HCT116 (cell line): ENCODE results near the gene SLC5A10. TPM values are rescaled to one million over a fixed set of nuclear protein-coding genes. Genes with fewer than 3 reads are reported as not detected.

Source experiments
- ATAC-seq: fragments of 200-7000 bp; cut with Tn5 transposase; 2 replicates; pipeline ENCODE4 v1.9.1; 2020; ENCODE audit warnings: mild to moderate bottlenecking, moderate library complexity
- BruUV-seq: library from RNA; stranded (reverse); fragments of 400-500 nt; replicated peaks from 2 replicates; lab custom pipeline; 2021; lab: Mats Ljungman, UMichigan
- CTCF ChIA-PET: fragments of 300-600 bp; sonication (Branson Sonifier 250); formaldehyde crosslinking; loops from one replicate; lab custom pipeline; 2021; ENCODE audit warnings: antibody characterized with exemption; lab: Charles Lee
- POLR2A ChIA-PET: fragments of 300-600, 350-600 bp; sonication (Branson Sonifier 250); formaldehyde crosslinking; loops from one replicate; lab custom pipeline; 2021; ENCODE audit warnings: antibody characterized with exemption; lab: Charles Lee
- RAD21 ChIA-PET, 2 experiments: fragments of 300-600 bp; sonication (Branson Sonifier 250); formaldehyde crosslinking; loops; one replicate each; lab custom pipeline; 2023; ENCODE audit warnings: low total read pairs in 2 of 2; ENCODE audit not compliant: uncharacterized antibody in 2 of 2, unreplicated experiment in 2 of 2, low non-redundant PET in 1 of 2; lab: Charles Lee
- DNase-seq: peaks from one replicate; pipeline ENCODE4 v3.0.0-alpha.2; 2010; ENCODE audit warnings: low read depth, low spot score
- H2AFZ ChIP-seq: fragments of 200-600 bp; shearing (Covaris generic), sonication (generic); 2 replicates; pipeline ENCODE4 v1.6.1; 2017; ENCODE audit warnings: low read depth, mixed run types, mixed read lengths, antibody characterized with exemption, low read length; ENCODE audit not compliant: poor library complexity, severe bottlenecking
- H3K27ac ChIP-seq: 2 replicates; pipeline ENCODE4 v1.5.1; 2012; ENCODE audit warnings: low read depth, low read length
- H3K27me3 ChIP-seq: fragments of 200-600 bp; sonication (generic); 2 replicates; pipeline ENCODE4 v1.6.1; 2016; ENCODE audit warnings: mixed run types, low read length, mixed read lengths; ENCODE audit not compliant: insufficient read depth
- H3K36me3 ChIP-seq, 2 experiments: fragments of 200-500 bp in 1 of 2; fragments of 200-600 bp in 1 of 2; sonication (Bioruptor generic) in 1 of 2; sonication (generic) in 1 of 2; 2 replicates each; pipeline versions ENCODE4 v1.5.1 to v1.6.1; 2014 to 2016; ENCODE audit warnings: low read length in 2 of 2, inconsistent platforms in 1 of 2, mixed read lengths in 1 of 2, mixed run types in 1 of 2; ENCODE audit not compliant: insufficient read depth in 2 of 2, control insufficient read depth in 1 of 2
- H3K4me1 ChIP-seq, 2 experiments: fragments of 200-600 bp in 1 of 2; sonication (generic) in 1 of 2; 2 replicates each; pipeline versions ENCODE4 v1.5.1 to v1.6.1; 2012 to 2017; ENCODE audit warnings: low read length in 2 of 2, inconsistent platforms in 1 of 2, mild to moderate bottlenecking in 1 of 2, mixed read lengths in 1 of 2, mixed run types in 1 of 2, moderate library complexity in 1 of 2; ENCODE audit not compliant: insufficient read depth in 2 of 2, control insufficient read depth in 1 of 2
- H3K4me2 ChIP-seq: fragments of 200-600 bp; sonication (generic); 2 replicates; pipeline ENCODE4 v1.6.1; 2017; ENCODE audit warnings: mixed run types, low read length, mixed read lengths
- H3K4me3 ChIP-seq, 2 experiments: fragments of 200-600 bp in 1 of 2; sonication (generic) in 1 of 2; replicated peaks in 1 of 2; 2 replicates each; pipeline ENCODE4 v1.5.1; 2011 to 2016; ENCODE audit warnings: low read length in 2 of 2, control low read depth in 1 of 2, low read depth in 1 of 2, mild to moderate bottlenecking in 1 of 2, mixed read lengths in 1 of 2, mixed run types in 1 of 2
- H3K79me2 ChIP-seq: fragments of 200-600 bp; sonication (generic); 2 replicates; pipeline ENCODE4 v1.6.1; 2017; ENCODE audit warnings: mild to moderate bottlenecking, mixed run types, low read length, moderate library complexity, mixed read lengths; ENCODE audit not compliant: insufficient read depth
- H3K9ac ChIP-seq: fragments of 200-600 bp; sonication (generic); 2 replicates; pipeline ENCODE4 v1.6.1; 2016; ENCODE audit warnings: low read length, mixed read lengths
- H3K9me2 ChIP-seq: fragments of 200-600 bp; sonication (generic), shearing (Covaris generic); 2 replicates; pipeline ENCODE4 v1.6.1; 2017; ENCODE audit warnings: mixed run types, mild to moderate bottlenecking, moderate library complexity; ENCODE audit not compliant: insufficient read depth
- H3K9me3 ChIP-seq, 2 experiments: fragments of 200-500 bp in 1 of 2; fragments of 200-600 bp in 1 of 2; sonication (Bioruptor generic) in 1 of 2; sonication (generic) in 1 of 2; 2 replicates each; pipeline ENCODE4 v1.6.1; 2014 to 2017; ENCODE audit warnings: low read length in 2 of 2, mixed read lengths in 2 of 2, inconsistent platforms in 1 of 2, low read depth in 1 of 2, mild to moderate bottlenecking in 1 of 2, mixed run types in 1 of 2, moderate library complexity in 1 of 2; ENCODE audit not compliant: control insufficient read depth in 1 of 2, insufficient read depth in 1 of 2
- H4K20me1 ChIP-seq: fragments of 200-600 bp; sonication (generic), shearing (Covaris generic); 2 replicates; pipeline ENCODE4 v1.6.1; 2017; ENCODE audit warnings: mixed run types, mild to moderate bottlenecking, moderate library complexity; ENCODE audit not compliant: insufficient read depth
- CBX3 ChIP-seq: IDR thresholded peaks from 2 replicates; pipeline ENCODE4 v1.6.1; 2012; ENCODE audit warnings: low read depth
- CEBPB ChIP-seq: IDR thresholded peaks from 2 replicates; pipeline ENCODE4 v1.6.1; 2012; ENCODE audit warnings: low read depth
- EGR1 ChIP-seq: IDR thresholded peaks from 2 replicates; pipeline ENCODE4 v1.6.1; 2012; ENCODE audit warnings: low read depth
- ELF1 ChIP-seq: IDR thresholded peaks from 2 replicates; pipeline ENCODE4 v1.6.1; 2012; ENCODE audit warnings: low read depth, borderline replicate concordance
- EZH2phosphoT487 ChIP-seq: fragments of 200-600 bp; IDR thresholded peaks from 2 replicates; pipeline ENCODE4 v1.6.1; 2018; ENCODE audit warnings: antibody characterized with exemption, borderline replicate concordance
- FOSL1 ChIP-seq: IDR thresholded peaks from 2 replicates; pipeline ENCODE4 v1.6.1; 2012; ENCODE audit warnings: low read depth
- JUND ChIP-seq: IDR thresholded peaks from 2 replicates; pipeline ENCODE4 v1.6.1; 2012
- POLR2A ChIP-seq: IDR thresholded peaks from 2 replicates; pipeline ENCODE4 v1.7.0; 2011; ENCODE audit warnings: borderline replicate concordance; ENCODE audit not compliant: insufficient read depth, insufficient read length; ENCODE audit errors: extremely low read depth
- POLR2AphosphoS5 ChIP-seq: IDR thresholded peaks from 2 replicates; pipeline ENCODE4 v1.6.1; 2011; ENCODE audit warnings: mild to moderate bottlenecking, low read depth, low read length, moderate library complexity
- RAD21 ChIP-seq: IDR thresholded peaks from 2 replicates; pipeline ENCODE4 v1.6.1; 2012; ENCODE audit warnings: low read depth, mild to moderate bottlenecking
- SIN3A ChIP-seq: IDR thresholded peaks from 2 replicates; pipeline ENCODE4 v1.6.1; 2012; ENCODE audit warnings: low read depth
- SP1 ChIP-seq: IDR thresholded peaks from 2 replicates; pipeline ENCODE4 v1.6.1; 2012; ENCODE audit warnings: low read depth
- SRF ChIP-seq: IDR thresholded peaks from 2 replicates; pipeline ENCODE4 v1.6.1; 2012; ENCODE audit warnings: low read depth
- TCF7L2 ChIP-seq: IDR thresholded peaks from 2 replicates; pipeline ENCODE4 v1.7.0; 2011; ENCODE audit warnings: borderline replicate concordance, inconsistent platforms; ENCODE audit not compliant: insufficient read depth, insufficient read length; ENCODE audit errors: extremely low read depth
- ZFX ChIP-seq: fragments of 450-650 bp; IDR thresholded peaks from 2 replicates; pipeline ENCODE4 v1.6.1; 2017
- ZNF274 ChIP-seq: fragments of 200-500 bp; sonication (Bioruptor generic); IDR thresholded peaks from 2 replicates; pipeline ENCODE4 v1.6.1; 2014; ENCODE audit warnings: mild to moderate bottlenecking, low read depth, low read length, inconsistent platforms
- intact Hi-C: fragments of 100-400 bp; cut with micrococcal nuclease; formaldehyde crosslinking; loops from 2 replicates; pipeline ENCODE4 v1.10.0; 2022
- total RNA-seq: library from RNA; stranded (reverse); gene quantifications from one replicate; pipeline ENCODE4 v1.2.1, GENCODE V29; 2021; ENCODE audit not compliant: unreplicated experiment
- TF ChIP-seq, protein P1 (sequence below): IDR thresholded peaks from 2 replicates; pipeline ENCODE4 v1.6.1; 2011; ENCODE audit warnings: mild to moderate bottlenecking, low read length, moderate library complexity; ENCODE audit not compliant: insufficient replicate concordance; ENCODE audit errors: extremely low read depth
- TF ChIP-seq, protein P2 (sequence below), 3 experiments: fragments of 200-600 bp in 1 of 3; sonication (generic) in 1 of 3; IDR thresholded peaks in 2 of 3; conservative IDR thresholded peaks in 1 of 3; 2 replicates each; pipeline ENCODE4 v1.5.1; 2012 to 2017; ENCODE audit warnings: low read depth in 2 of 3, low read length in 2 of 3, antibody characterized with exemption in 1 of 3, borderline replicate concordance in 1 of 3, control low read depth in 1 of 3, mild to moderate bottlenecking in 1 of 3, mixed read lengths in 1 of 3, mixed run types in 1 of 3, moderate library complexity in 1 of 3; ENCODE audit not compliant: insufficient read depth in 1 of 3
- TF ChIP-seq, protein P3 (sequence below): IDR thresholded peaks from 2 replicates; pipeline ENCODE4 v1.6.1; 2012

The SLC5A10 gene
- total RNA-seq, 1 experiment from 2014 or later: not detected

DNA sequence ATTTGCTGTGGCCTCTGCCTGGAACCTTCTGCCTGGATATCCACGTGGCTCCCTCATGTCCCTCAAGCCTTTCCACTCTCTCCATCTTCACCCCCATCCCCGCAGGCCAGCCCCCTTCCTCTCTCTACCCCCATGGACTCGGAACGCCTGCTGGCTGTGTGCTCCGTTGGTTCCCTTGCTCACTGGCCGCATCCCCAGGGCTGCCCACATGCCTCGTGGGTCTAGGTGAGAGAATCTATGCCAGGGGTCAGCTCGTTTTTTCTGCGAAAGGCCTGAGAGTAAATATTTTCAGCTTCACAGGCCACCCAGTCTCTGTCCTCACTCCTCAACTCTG is 12.0 kb downstream of the SLC5A10 start:
- ATAC-seq: no peak
- no peak overlapping the region for H3K27ac ChIP-seq
- H3K4me2 ChIP-seq: no peak overlapping the region
- no peaks in the 10 kb centered on the region for H4K20me1 ChIP-seq
- no peak overlapping the region for H2AFZ ChIP-seq
- no peak overlapping the region for H3K9ac ChIP-seq
- no TSS peak for BruUV-seq
- H3K27me3 ChIP-seq: no peaks in the 10 kb centered on the region
- ChIA-PET CTCF (no interaction called here), RAD21 (no interaction called here), POLR2A (no interaction called here)
- peaks cover 13 to 41% of the 10 kb centered on the region in 2 experiments; a peak in 3 of 4 replicates for H3K4me1 ChIP-seq
- no peaks in the 10 kb centered on the region for H3K79me2 ChIP-seq
- intact Hi-C loops: no loop called here
- TF ChIP-seq EZH2phosphoT487 (no peak), TCF7L2 (no peak), CEBPB (no peak), SIN3A (no peak), POLR2A (no peak), FOSL1 (no peak), RAD21 (no peak), POLR2AphosphoS5 (no peak), EGR1 (no peak), ELF1 (no peak), SRF (no peak)
- no peak overlapping the region for H3K4me3 ChIP-seq
- H3K9me2 ChIP-seq: no peaks in the 10 kb centered on the region
- no peak for DNase-seq
- H3K9me3 ChIP-seq: no peaks in the 10 kb centered on the region
- H3K36me3 ChIP-seq: no peaks in the 10 kb centered on the region

DNA sequence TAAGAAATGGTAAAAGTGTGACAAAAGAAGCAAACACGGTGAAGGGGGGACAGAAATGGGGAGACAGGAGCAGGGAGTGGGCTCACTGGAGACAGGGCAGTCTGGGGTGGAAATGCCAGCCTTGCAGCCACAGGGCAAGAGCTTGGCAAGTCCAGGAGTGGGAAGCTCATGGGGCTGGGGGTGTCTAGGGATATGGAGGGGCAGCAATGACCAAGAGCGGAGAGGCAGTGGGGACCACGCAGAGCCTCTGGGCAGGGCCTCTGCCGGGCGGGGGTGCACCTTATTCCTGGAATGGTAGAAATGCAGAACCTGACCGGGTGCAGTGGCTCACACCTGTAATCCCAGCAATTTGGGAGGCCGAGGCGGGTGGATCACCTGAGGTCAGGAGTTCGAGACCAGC is 12.6 kb downstream of the SLC5A10 start:
- Histone ChIP-seq H3K4me2 (no peak overlapping the region), H3K9me2 (no peaks in the 10 kb centered on the region), H3K79me2 (no peaks in the 10 kb centered on the region), H3K9ac (no peak overlapping the region), H3K27me3 (no peaks in the 10 kb centered on the region), H4K20me1 (no peaks in the 10 kb centered on the region), H3K27ac (no peak overlapping the region), H3K36me3 (no peaks in the 10 kb centered on the region), H3K4me1 (peaks cover 18 to 47% of the 10 kb centered on the region in 2 experiments), H2AFZ (no peak overlapping the region), H3K9me3 (no peaks in the 10 kb centered on the region), H3K4me3 (no peak overlapping the region)
- ATAC-seq (no peak), DNase-seq (no peak)
- ChIA-PET CTCF (no interaction called here), POLR2A (no interaction called here), RAD21 (no interaction called here)
- intact Hi-C loops: no loop called here
- BruUV-seq: no TSS peak
- TF ChIP-seq EGR1 (no peak), SP1 (no peak), ELF1 (no peak), EZH2phosphoT487 (no peak), RAD21 (no peak), CEBPB (no peak), CBX3 (no peak), FOSL1 (no peak), ZNF274 (no peak), JUND (no peak), ZFX (no peak)
- TF ChIP-seq, protein P1, sequence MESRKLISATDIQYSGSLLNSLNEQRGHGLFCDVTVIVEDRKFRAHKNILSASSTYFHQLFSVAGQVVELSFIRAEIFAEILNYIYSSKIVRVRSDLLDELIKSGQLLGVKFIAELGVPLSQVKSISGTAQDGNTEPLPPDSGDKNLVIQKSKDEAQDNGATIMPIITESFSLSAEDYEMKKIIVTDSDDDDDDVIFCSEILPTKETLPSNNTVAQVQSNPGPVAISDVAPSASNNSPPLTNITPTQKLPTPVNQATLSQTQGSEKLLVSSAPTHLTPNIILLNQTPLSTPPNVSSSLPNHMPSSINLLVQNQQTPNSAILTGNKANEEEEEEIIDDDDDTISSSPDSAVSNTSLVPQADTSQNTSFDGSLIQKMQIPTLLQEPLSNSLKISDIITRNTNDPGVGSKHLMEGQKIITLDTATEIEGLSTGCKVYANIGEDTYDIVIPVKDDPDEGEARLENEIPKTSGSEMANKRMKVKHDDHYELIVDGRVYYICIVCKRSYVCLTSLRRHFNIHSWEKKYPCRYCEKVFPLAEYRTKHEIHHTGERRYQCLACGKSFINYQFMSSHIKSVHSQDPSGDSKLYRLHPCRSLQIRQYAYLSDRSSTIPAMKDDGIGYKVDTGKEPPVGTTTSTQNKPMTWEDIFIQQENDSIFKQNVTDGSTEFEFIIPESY: no peak
- TF ChIP-seq, protein P2, sequence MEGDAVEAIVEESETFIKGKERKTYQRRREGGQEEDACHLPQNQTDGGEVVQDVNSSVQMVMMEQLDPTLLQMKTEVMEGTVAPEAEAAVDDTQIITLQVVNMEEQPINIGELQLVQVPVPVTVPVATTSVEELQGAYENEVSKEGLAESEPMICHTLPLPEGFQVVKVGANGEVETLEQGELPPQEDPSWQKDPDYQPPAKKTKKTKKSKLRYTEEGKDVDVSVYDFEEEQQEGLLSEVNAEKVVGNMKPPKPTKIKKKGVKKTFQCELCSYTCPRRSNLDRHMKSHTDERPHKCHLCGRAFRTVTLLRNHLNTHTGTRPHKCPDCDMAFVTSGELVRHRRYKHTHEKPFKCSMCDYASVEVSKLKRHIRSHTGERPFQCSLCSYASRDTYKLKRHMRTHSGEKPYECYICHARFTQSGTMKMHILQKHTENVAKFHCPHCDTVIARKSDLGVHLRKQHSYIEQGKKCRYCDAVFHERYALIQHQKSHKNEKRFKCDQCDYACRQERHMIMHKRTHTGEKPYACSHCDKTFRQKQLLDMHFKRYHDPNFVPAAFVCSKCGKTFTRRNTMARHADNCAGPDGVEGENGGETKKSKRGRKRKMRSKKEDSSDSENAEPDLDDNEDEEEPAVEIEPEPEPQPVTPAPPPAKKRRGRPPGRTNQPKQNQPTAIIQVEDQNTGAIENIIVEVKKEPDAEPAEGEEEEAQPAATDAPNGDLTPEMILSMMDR (IDR thresholded peaks at IDR 0.05 in 2 of 3, conservative IDR thresholded peaks at IDR 0.05 in 1 of 3; ENCODE audit: borderline replicate concordance in 1 of 3, insufficient read depth in 1 of 3, low read depth in 2 of 3, low read length in 2 of 3): no peak
- TF ChIP-seq, protein P3, sequence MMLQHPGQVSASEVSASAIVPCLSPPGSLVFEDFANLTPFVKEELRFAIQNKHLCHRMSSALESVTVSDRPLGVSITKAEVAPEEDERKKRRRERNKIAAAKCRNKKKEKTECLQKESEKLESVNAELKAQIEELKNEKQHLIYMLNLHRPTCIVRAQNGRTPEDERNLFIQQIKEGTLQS: no peak
